ENCODE data around the gene SLC25A51. TPM values are rescaled to one million over a fixed set of nuclear protein-coding genes. Genes with fewer than 3 reads are reported as not detected.

The SLC25A51 gene
- total RNA-seq, 1 experiment from 2014 or later: 12.9 TPM

GRCh38 chr9:37925786-37926736 lies 22.1 kb upstream of the SLC25A51 start:
- Histone ChIP-seq H3K18ac (ENCODE audit: insufficient read length, low read depth, low read length) (no peak overlapping the region), H3K23me2 (ENCODE audit: insufficient read length, low read depth, low read length, poor library complexity, severe bottlenecking) (no peaks in the 10 kb centered on the region), H4K91ac (ENCODE audit: insufficient read length, low read depth, low read length) (no peak overlapping the region), H3K27me3 (ENCODE audit: insufficient read depth, low read length) (no peaks in the 10 kb centered on the region), H4K8ac (replicated peaks; ENCODE audit: insufficient read length, low read depth, low read length) (no peak overlapping the region), H3K79me2 (ENCODE audit: insufficient read depth, low read length) (no peaks in the 10 kb centered on the region), H2AK5ac (ENCODE audit: insufficient read length, low read length) (no peak overlapping the region), H3K27ac (ENCODE audit: insufficient read length, low read depth, low read length) (no peak overlapping the region), H3K4me1 (ENCODE audit: insufficient read depth, low read length) (no peaks in the 10 kb centered on the region), H3K9ac (ENCODE audit: extremely low read depth, insufficient read length, low read length) (no peak overlapping the region), H3K79me1 (ENCODE audit: insufficient read depth, low read depth, low read length, poor library complexity, severe bottlenecking) (no peaks in the 10 kb centered on the region), H3T11ph (ENCODE audit: low read length) (no peak overlapping the region), H2AFZ (ENCODE audit: low read length) (no peak overlapping the region), H2BK5ac (ENCODE audit: insufficient read length, low read length) (no peak overlapping the region), H3K14ac (ENCODE audit: insufficient read depth, low read length) (no peak overlapping the region), H3K9me3 (ENCODE audit: control insufficient read depth, low read depth, low read length) (no peaks in the 10 kb centered on the region), H4K20me1 (ENCODE audit: control insufficient read depth, insufficient read depth, insufficient read length) (no peaks in the 10 kb centered on the region), H3K56ac (ENCODE audit: insufficient read length, low read depth, low read length) (no peak overlapping the region), H3K23ac (ENCODE audit: insufficient read length, low read depth, low read length) (no peak overlapping the region), H2BK20ac (ENCODE audit: low read depth, low read length, poor library complexity, severe bottlenecking) (no peak overlapping the region), H3K4ac (ENCODE audit: low read depth, low read length) (no peak overlapping the region), H4K5ac (ENCODE audit: insufficient read length, low read depth, low read length) (no peak overlapping the region), H2BK15ac (ENCODE audit: low read depth, low read length) (no peak overlapping the region), H2BK120ac (ENCODE audit: low read depth, low read length, poor library complexity, severe bottlenecking) (no peak overlapping the region), H2BK12ac (ENCODE audit: insufficient read length, low read depth, low read length) (no peak overlapping the region), H3K4me2 (ENCODE audit: insufficient read depth, insufficient read length, low read length) (no peak overlapping the region)
- peak overlapping the region in 1 of 3 experiments; percentile 4; a peak in 1 of 7 replicates for H3K27ac Mint-ChIP-seq
- H3K36me3 Mint-ChIP-seq (ENCODE audit: insufficient read depth in 1 of 3, low read depth in 3 of 3): no peaks in the 10 kb centered on the region; a peak in 1 of 7 replicates
- no CpG with 5 or more reads among the region's 15 CpGs for WGBS (ENCODE audit: extremely low coverage, insufficient read length, low lambda C conversion rate)
- no peak overlapping the region for H3K4me3 Mint-ChIP-seq
- no peak for TF ChIP-seq CTCF (conservative IDR thresholded peaks at IDR 0.05)
- H3K9me3 Mint-ChIP-seq: no peaks in the 10 kb centered on the region
- no peak for DNase-seq
- peaks cover 46 to 54% of the 10 kb centered on the region in 2 experiments for H3K4me1 Mint-ChIP-seq
- H3K27me3 Mint-ChIP-seq (ENCODE audit: low read depth): no peaks in the 10 kb centered on the region; the same call in 1 of the 2 replicates

Data from H9 (cell line).